HG03135 (cell line): ENCODE results near the gene NDUFA7.
"Not testable (repeated sequence)": the region's sequence is repeated elsewhere in the genome, so short reads cannot be mapped to it uniquely, and the experiment has no call there.

ENCODE experiments used
- ATAC-seq: cut with Tn5 transposase; IDR thresholded peaks from one replicate; pipeline ENCODE4 v1.9.1; 2021; ENCODE audit warnings: mild to moderate bottlenecking, moderate library complexity; ENCODE audit not compliant: unreplicated experiment

The NDUFA7 gene

GRCh38 chr19:8321067-8321985 is at the start of gene NDUFA7, which contains the start of gene RPS28:
Gene NDUFA7 (minus strand): TSS chr19:8321375. CDS start chr19:8321358, 17 bp downstream.
Gene RPS28 (plus strand): TSS chr19:8321496. CDS start chr19:8321531, 35 bp downstream.
- ATAC-seq: peak; percentile 90

GRCh38 chr19:8370176-8371010 is 49.2 kb upstream of the NDUFA7 start:
- no peak for ATAC-seq

GRCh38 chr19:8367327-8368001 is 46.3 kb upstream of the NDUFA7 start:
- ATAC-seq: no peak

- no peak for ATAC-seq
Measured at GRCh38 chr19:8366961-8367326, 45.8 kb upstream of the NDUFA7 start.

GRCh38 chr19:8366121-8366581 is 45.0 kb upstream of the NDUFA7 start:
- ATAC-seq: no peak

GRCh38 chr19:8363803-8364771 is 42.9 kb upstream of the NDUFA7 start, which contains the start of gene ANGPTL4:
Gene ANGPTL4 (plus strand): TSS chr19:8364155. CDS start chr19:8364322, 167 bp downstream.
- no peak for ATAC-seq

- no peak for ATAC-seq
Measured at GRCh38 chr19:8361921-8362793, 41.0 kb upstream of the NDUFA7 start.

- ATAC-seq: no peak
Measured at GRCh38 chr19:8360196-8360595, 39.0 kb upstream of the NDUFA7 start.

- no peak for ATAC-seq
Measured at GRCh38 chr19:8358948-8359347, 37.8 kb upstream of the NDUFA7 start.

- ATAC-seq: no peak
Measured at GRCh38 chr19:8357007-8357521, 35.9 kb upstream of the NDUFA7 start.

- no peak for ATAC-seq
Measured at GRCh38 chr19:8355631-8356402, 34.6 kb upstream of the NDUFA7 start.

GRCh38 chr19:8352845-8353244 is 31.7 kb upstream of the NDUFA7 start:
- ATAC-seq: not testable (repeated sequence)

GRCh38 chr19:8352134-8352827 is 31.1 kb upstream of the NDUFA7 start:
- ATAC-seq: no peak

- ATAC-seq: not testable (repeated sequence)
Measured at GRCh38 chr19:8349629-8350372, 28.6 kb upstream of the NDUFA7 start.

- ATAC-seq: no peak
Measured at GRCh38 chr19:8343483-8343844, 22.3 kb upstream of the NDUFA7 start.

GRCh38 chr19:8342684-8343482 is 21.7 kb upstream of the NDUFA7 start, which contains the start of gene KANK3:
Gene KANK3 (minus strand): TSS chr19:8343262. CDS start chr19:8337828, 5,434 bp downstream.
- peak; percentile 88 for ATAC-seq
